Fibroblast of lung (primary cell): ENCODE data around the gene ANKRD44.

Experiments used
- CTCF ChIP-seq, 2 donors: IDR thresholded peaks in 1 of 2; conservative IDR thresholded peaks in 1 of 2; 1 replicate in 1 of 2; 2 replicates in 1 of 2; pipeline ENCODE4 v1.5.1; 2011 to 2012; ENCODE audit warnings: low read length in 2 of 2, control low read depth in 1 of 2, inconsistent platforms in 1 of 2, low read depth in 1 of 2, mild to moderate bottlenecking in 1 of 2
- EZH2 ChIP-seq: IDR thresholded peaks from 2 replicates; pipeline ENCODE4 v1.5.1; 2012; ENCODE audit warnings: low read length, control low read depth, mild to moderate bottlenecking; ENCODE audit errors: missing control alignments

GRCh38 chr2:197219636-197220035 lies 90.9 kb downstream of the ANKRD44 start:
- no peak for TF ChIP-seq EZH2
- no peak for TF ChIP-seq CTCF (conservative IDR thresholded peaks at IDR 0.05 in 1 of 2, IDR thresholded peaks at IDR 0.05 in 1 of 2; ENCODE audit: low read depth in 1 of 2, low read length in 2 of 2)
